HG02798 (cell line): ENCODE measurements around the gene HAS3.
"Not testable (repeated sequence)": the region's sequence is repeated elsewhere in the genome, so short reads cannot be mapped to it uniquely, and the experiment has no call there.

ENCODE experiments used
- ATAC-seq: cut with Tn5 transposase; IDR thresholded peaks from one replicate; pipeline ENCODE4 v1.9.1; 2021; ENCODE audit warnings: mild to moderate bottlenecking; ENCODE audit not compliant: unreplicated experiment, poor library complexity

Gene HAS3

GRCh38 chr16:69139464-69139863, 34.0 kb downstream of the HAS3 start:
- not testable (repeated sequence) for ATAC-seq

DNA sequence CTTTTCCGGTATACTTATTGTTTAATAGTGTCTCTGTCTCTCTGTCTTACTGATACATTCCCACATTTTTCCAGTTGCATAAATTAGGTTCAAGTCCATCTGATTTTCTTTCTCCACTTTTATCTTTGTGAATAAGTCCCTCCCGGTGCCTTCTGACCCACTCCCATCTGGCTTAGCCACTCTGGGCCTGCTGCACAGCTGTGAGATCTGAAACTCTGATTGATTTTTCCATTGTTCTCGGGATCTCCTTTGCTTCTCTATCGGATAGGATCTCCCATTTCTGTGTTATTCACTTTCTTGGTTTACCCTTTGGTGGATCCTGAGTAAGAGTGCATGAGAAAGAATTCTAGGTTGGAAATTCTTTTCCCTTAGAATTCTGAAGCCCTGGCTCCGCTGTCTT, 35.6 kb downstream of the HAS3 start:
- no peak for ATAC-seq

- ATAC-seq, result no peak
These were observed 36.5 kb downstream of the HAS3 start for GRCh38 chr16:69141936-69142335.

GRCh38 chr16:69143116-69143515, 37.7 kb downstream of the HAS3 start:
- no peak for ATAC-seq

DNA sequence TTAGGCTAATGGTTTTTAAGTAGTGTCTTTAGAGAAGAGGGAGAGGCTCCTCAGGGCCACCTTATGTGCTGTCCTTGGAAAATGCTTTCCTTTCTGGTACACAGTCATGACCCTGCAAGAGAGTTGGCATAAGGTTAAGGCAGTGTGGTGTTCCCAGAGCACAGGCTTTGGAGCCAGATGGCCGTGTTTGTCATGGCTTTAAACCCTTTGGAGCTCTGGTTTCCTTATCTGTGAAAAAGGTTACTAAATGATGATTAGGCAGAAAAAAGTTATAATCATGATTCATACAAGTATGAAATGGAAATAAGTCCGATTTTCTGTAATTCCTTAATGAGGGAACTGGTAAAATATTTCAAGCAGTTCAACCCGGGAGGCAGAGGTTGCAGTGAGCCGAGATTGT, 40.2 kb downstream of the HAS3 start:
- no peak for ATAC-seq

- not testable (repeated sequence) for ATAC-seq
These were observed 44.2 kb downstream of the HAS3 start for GRCh38 chr16:69149621-69150020.

GRCh38 chr16:69150146-69150865, 44.9 kb downstream of the HAS3 start:
- ATAC-seq, result no peak

DNA sequence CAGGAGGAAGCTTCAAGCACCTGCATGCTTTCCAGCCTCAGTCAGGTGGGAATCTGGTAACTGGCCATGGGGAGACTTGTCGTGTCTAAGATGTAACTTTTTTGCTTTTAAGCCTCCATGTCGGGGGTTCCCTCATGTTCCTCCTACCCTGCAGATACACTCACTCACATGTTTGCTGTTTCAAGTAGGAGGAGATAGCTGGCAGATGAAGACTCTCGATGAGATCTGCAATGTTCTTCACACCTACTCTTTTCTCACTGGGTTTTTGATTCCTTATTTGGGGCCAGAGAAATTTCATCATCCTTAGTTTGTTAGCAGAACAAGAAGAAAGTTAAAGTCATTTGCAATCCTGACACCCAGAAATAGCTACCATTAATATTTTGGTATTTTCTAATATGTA, 51.7 kb downstream of the HAS3 start:
- ATAC-seq, result no peak

DNA sequence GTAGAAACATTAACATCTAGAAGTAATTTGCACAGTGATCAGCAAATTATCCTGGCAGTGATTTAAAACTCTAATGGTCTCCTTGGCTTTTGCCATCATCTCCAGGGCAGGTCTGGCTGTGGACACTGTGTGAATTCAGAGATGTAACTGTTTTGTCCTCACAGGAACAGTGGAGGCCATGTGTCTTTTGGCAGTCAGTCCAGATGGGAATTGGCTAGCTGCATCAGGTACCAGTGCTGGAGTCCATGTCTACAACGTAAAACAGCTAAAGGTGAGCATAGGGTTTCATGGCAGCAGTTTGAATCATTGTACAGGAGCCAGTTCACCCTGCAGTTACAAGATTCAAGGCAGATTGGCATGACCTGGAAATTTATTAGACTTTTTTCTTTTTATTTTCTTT, 54.7 kb downstream of the HAS3 start:
- no peak for ATAC-seq

- ATAC-seq, result no peak
These were observed 60.1 kb downstream of the HAS3 start for GRCh38 chr16:69165584-69165983.

GRCh38 chr16:69166221-69166833, 60.9 kb downstream of the HAS3 start:
- no peak for ATAC-seq

- no peak for ATAC-seq
These were observed 61.8 kb downstream of the HAS3 start for GRCh38 chr16:69166946-69167930.
